ENCODE results near the gene MMD.
"Not testable (repeated sequence)": the region's sequence is repeated elsewhere in the genome, so short reads cannot be mapped to it uniquely, and the experiment has no call there.

Gene MMD

GRCh38 chr17:55420067-55420775, 1.4 kb downstream of the MMD start:
- DNase-seq = no peak

DNA sequence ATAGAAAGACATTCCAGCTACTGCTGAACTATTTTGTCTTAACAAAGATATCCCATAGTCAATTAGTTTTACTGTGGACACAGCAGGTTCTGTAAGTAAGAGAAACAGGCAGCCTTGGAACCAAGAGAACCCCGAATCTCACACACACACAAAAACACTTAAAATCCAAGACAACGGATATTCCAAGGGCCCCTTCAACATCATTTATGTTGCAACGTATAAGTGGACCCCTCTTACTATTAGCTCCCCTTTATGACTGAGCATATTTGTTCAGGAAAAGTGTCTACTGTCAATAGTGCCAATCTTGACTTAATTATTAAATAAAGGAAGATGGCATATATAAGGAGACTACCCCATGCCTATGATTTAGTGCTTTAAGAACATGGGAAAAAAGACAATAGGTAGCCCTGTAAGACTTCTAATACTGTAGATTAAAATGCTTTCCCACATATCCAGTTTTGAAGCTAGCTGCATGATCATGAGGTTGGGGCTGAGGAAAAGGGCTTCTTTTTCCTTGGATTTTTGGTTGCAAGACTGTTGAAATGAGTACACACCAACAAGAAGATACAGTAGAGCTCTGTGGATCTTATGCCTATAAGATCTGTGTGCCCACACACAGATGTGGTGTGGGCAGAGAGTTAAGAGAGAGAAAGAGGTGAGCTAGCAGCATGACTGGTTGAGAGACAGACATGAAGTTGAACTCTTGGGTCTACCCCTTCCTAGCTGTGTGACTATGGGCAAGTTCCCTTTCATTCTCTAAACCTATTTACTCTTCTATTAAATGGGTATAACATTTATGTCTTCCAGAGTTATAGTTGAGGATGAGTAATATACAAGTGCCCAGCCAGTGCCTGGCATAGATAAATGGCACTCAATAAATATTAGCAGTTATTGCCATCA, 3.0 kb downstream of the MMD start:
- DNase-seq = no peak

DNA sequence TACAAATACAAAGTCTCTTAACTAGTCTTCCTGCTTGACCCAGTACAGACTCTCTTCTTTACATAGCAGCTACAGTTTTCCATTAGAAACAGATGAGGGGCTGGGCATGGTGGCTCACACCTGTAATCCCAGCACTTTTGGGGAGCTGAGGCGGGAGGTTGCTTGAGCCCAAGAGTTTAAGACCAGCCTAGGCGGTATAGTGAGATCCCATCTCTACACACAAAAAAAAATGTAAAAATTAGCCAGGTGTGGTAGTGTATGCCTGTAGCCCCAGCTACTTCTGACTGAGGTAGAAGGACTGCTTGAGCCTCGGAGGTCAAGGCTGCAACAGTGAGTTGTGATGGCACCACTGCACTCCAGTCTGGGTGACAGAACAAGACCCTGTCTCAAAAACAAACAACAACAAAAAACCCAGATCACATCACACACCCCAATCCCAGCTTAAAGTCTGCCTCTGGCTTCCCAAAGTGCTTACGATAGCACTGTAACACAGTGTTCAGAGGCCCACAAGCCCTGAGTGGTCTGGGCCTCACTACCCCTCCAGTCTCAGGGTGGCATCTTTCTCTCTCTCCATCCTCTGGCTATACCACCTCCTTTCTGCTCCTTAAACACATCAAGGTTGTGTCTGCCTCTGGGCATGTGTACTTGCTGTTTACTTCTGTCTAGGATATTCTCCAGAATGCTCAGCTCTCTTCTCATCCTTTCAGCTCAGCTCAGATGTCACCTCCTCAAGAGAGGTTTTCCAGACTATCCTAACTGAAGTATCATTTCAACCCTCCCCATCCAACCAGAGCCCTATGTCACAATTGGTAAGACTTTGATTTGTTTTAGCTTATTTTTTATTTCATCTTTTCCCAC, 4.0 kb downstream of the MMD start:
- no peak for DNase-seq

- no peak for DNase-seq
Observed at GRCh38 chr17:55416470-55417052, 5.1 kb downstream of the MMD start.

- no peak for DNase-seq
Observed at GRCh38 chr17:55416000-55416399, 5.6 kb downstream of the MMD start.

DNA sequence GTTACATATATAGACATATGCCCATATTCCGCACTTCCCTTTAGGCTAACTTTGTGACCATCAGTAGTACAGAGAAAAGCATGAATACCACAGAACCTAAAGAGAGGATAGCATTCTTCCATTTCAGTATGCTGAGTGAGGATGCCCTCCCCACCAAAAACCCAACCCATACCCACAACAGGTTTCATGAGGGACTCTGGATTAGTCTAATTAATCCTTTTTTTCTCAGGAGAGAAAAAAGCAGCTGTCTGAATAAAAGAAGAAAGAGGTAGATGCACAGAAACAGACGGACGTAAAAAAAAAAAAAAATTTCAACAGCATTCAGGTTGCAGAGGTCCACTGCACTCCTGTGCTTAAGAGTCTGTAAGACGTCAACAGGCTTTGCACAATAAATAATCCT, 6.7 kb downstream of the MMD start:
- no peak for DNase-seq

GRCh38 chr17:55413825-55414489, 7.7 kb downstream of the MMD start:
- DNase-seq = no peak

GRCh38 chr17:55411463-55411855, 10.2 kb downstream of the MMD start:
- no peak for DNase-seq

DNA sequence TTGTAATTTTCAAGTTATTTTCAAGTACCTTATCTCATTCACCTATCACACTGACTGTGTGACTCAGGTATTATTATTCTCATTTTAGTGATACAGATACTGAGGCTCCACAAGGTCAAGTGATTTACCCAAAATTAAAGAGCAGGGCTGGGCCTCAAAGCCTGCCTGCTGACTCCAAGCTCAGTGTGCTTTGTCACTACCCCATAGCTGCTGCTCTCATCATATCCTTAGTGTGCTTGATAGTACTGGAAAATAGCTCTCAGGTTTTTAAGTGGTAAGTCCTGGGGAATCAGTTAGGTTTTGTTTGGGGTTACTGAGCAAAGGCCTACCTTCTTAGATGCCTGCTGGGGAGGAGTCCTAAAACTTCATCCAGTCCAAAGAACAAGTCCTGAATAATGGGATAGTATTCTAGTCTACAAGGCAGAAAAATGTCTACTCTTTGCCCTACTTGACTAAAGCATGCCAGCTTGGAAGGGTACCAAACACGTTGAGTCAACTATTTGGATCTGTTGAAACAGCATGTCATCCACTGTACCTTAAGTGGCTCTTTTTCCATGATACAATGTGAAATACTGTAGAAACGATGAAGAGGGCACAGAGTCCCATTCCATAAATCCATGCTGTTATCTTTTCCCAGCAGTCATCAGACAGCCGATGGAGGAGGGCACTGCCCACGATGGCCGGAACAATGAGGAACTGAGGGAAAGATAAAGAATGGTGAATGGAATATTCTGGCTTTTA, 10.7 kb downstream of the MMD start:
- DNase-seq = no peak

- no peak for DNase-seq
Observed at GRCh38 chr17:55409030-55409800, 12.4 kb downstream of the MMD start.

- DNase-seq = no peak
Observed at GRCh38 chr17:55407641-55408566, 13.7 kb downstream of the MMD start.

DNA sequence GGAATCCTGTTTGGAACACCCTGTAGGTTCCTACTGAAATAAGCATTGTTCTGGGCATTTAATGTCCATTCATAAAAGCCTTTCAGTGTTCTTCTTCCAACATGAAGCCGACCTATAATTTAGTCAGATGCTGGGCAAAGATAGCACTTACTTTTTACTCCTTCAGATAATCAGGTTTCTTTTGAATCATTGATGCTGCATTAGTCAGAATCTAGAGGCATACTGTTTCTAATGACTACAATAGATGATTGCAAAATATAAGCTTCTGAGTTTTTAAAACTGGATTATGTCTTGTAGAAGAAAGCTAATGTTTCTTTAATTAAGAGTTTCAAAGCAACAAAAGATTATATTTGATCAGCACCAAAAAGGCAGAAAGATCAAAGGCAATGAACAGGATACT, 16.0 kb downstream of the MMD start:
- no peak for DNase-seq

DNA sequence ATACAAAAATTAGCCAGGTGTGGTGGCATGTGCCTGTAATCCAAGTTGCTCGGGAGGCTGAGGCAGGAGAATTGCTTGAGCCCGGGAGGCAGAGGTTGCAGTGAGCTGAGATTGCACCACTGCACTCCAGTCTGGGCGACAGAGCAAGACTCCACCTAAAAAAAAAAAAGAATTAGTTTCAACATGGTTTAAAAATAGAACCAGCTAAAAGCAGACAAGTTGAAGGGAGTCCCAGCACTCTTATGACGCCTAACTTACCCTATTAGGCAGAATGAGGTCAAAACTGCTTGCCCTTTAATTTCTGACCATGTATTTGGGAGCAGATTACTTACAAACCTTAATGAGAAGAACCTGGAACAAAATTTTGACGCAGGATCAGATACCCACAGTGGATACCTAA, 17.4 kb downstream of the MMD start:
- not testable (repeated sequence) for DNase-seq

DNA sequence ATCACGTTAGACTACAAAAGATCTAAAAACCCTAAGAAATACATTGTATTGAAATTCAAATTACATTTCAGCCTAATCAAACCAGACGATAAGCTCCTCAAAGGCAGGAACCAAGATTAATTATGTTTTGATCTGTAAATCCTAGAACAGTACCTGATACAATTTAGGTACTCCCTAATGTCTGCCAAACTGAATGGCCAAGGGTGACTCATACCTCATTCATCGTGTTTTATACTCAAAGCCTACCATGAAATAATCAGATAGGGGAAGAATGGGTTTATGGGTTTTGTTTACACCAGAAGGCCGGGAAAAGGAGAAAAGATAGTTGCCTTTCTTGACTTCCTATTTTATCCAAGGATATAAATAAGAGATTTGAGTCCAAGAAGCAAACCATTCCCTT, 19.3 kb downstream of the MMD start:
- no peak for DNase-seq

DNA sequence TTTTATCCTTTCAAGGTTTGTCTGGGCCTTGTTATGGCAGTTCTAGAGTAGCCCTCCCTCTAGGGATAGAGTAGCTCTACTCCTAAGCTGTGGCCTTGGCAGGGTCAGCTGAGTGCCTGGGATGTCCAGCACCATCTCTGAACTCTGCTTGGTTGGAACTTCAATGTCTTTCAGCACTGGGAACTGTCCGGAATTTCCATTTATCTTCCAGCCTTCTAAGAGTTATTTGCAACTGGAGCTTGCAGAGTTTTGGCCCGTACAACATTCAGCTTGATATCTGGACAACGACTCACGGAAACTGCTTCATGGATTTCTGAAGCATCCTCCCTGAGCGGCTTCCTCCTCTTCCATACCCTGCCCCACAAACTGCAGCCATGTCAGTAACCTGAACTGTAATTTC, 22.9 kb downstream of the MMD start:
- no peak for DNase-seq

DNA sequence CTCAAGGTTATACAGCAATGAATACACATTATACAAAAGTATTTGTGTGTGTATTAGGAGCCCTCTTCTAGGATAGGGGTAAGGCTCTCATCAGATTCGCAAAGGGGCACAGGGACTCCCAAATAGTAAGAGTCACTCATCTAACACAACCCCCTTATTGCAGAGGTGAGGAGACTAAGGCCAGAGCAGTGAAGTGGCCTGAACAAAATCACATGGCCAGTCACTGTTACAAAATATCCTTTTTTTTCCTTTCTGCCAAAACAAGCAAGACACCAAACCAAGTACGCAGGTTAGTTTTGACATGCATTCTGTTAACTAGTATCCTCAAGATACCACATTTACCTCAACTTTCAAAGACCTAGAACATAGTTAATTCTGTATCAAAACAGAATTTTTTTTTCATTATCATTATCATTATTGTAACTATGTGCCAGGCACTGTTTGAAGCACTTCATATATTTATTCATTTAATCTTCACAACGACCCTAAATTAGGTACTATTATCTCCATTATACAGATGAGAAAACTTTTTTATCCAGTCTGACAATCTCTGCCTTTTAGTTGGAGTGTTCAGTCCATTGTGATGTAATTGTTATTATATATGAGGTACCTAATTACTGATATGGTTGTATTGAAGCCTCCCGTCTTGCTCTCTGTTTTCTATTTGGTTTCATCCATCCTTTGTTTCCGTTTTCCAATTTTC, 25.7 kb downstream of the MMD start:
- DNase-seq = no peak

DNA sequence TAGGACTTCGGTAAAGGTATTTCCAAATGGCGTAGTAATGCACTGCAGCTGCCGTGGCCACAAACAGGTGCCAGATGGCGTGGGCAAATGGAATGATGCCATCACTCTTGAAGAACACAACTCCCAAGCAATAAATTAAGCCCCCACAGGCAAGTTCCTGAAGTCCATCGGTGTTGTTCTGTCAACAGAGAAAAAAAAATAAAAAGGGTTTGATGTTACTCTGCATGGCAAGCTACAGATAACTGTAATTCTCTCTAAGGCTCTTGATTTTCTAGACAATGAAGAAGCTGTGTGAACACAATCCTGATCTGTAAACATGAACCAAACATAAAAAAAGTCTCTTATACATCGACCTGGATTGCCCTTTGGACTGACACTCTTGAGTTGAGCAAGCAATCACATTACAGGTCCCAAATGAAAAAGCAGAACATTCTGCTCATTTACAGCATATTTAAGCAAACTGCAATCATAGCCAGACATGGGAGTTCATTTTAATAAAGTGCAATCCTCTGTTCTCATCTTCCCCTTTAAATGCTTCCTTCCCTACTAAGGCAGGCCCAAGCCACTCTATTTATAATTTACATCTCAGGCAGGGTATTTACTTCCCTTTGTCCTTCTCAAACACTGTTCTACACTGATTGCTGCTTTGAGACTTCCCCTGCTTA, 27.1 kb downstream of the MMD start:
- no peak for DNase-seq

DNA sequence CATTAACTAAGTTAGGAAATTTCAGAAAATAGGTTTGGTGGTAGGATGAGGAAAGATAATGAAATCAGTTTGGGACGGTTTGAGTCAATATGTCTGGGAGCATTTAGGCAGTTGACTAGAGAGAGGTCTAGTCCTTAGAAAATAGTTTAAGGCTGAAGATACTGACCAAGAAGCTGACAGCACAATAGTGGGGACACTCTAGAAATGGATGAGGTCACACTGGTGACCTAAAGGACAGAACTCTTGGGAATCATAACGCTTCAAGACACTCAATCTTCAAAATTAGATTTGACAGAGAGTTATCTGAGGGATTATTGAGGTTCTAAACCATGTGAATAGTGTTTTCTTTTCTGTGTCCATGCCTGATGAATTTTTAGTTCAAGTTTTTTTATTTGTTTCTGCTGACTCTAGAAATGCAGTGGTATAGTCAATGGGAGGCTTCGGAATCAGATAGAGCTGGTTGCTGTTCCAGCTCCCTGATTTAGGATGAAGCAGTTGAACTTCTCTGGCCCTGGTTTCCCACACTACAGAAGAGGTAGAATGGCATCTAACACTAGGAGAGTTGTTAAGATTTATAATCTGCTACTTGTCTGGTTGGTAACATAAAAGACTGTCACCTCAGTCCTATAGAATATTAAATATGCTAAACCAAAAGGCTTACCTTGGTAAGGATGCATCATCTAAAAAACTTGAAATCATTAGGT, 29.7 kb downstream of the MMD start:
- no peak for DNase-seq

Data from NCI-H146 (cell line).